ENCODE data around the gene ACTRT2.

ACTRT2 gene

DNA sequence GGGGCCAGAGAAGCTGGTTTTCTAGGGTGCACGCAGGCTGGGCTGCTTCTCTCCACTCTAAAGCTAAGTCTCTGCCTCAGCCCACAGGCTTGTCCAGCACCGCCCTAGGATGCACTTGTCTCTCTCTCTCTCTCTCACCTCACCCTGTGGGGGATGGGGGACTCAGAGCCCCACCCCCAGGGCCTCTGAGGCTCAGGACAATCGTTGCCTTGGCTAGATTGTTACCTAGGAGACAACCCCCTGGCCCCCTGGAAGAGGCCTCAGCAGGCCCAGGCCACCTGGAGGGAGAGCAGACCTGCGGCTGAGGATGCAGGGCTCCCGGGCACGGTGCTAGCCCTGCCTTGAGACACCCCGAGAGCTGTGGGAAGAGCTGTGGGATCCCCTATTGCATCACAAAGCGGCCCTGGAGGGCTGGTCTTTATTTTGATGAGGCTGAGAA, at the start of gene ACTRT2:
Gene ACTRT2 (plus strand): TSS at position 235 of the 439 bp plus-strand sequence. CDS start 220 bp downstream, outside the sequence.
- no peak for DNase-seq (ENCODE audit: low read depth)

DNA sequence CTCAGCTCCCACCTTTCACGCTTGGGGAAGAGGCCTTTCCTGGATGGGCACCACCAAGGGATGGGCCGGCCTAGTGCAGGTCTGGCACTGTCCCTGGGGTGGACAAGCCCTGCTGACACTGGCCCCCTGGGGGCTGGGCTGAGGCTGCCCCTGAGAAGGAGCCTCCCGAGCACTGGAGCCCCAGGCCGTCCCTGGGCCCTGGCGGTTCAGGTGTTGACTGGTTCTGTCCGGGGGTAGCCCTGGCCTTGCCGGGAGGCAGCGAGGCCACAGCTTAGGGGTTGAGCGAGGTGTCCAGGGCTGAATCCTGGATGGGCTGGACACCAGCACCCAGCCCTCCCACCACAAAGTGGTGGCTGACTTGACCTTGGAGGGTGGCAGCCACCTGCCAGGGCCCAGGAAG, 49.7 kb upstream of the ACTRT2 start:
- no peak for DNase-seq (ENCODE audit: low read depth)

DNA sequence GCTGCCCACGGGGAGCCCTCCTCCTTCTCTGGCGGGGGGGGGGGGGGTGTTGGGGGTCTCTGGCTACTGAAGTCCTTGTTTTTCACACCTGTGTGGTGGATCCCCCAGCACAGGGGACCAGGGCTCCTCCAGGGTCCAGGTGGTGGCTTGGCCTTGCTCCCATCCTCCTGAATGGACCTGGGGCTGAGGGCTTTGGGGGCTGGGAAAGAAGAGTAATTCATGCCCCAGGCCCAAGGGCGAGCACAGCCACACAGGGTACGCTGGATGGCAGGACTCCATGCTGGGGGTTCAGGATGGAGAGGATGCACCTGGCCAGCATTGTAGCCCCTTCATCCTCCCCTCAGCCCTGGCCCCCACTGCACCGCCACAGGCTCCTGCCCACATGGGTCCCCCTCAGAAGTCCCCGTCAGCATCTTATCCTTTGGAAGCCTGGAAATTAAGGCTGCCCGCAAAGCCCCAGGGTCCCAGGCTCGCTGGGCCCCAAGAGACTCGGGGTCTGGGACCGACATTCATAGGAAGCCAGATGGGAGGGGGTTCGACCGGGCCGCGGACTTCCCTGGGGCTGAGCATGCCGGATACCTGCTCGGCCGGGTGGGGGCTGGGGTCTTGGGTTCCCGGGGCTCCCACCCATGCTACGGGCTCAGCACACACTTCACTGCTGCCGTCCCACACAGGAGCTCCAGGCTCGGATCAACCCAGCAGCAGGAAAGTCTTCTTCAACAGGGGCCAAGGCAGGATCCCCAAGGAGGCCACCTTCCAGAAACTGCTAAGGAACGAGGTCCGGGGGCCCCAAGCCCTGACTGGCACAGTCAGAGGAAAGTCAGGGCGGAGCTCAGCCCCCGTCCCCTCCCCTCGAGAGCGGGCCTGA, 49.0 kb upstream of the ACTRT2 start:
- DNase-seq (ENCODE audit: low read depth) = no peak

DNA sequence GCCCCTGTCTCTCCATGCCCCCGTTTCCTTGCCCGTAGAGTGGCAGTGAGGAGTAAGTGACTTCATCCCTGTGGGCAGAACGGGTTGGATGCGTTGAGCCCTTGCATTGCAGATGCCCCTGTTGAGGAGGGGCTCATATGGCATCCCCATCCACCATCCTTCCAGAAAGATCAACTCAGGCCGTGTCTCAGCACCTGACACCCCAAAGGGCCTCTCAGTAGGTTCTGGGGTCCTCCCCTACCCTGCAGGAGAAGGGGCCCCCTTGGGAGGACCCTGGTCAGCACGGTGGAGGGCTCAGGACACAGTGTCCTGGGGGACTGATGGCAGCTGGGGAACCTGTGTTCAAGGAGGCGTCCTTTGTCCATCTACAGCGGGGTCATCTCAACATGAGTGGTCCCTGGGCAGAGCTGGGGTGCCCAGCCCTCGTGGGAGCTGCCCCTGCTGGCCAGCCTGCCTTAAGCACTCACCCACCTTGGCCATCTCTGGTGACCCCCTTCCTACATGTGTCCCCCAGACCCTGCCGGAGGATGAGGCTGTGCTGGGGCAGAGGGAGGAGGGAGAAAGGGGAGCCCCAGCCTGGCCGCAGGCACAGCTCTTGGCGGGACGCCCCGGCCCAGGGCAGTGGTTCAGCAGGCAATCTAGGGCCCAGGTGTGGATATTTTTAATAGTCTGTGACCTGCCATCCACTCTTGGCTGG, 48.2 kb upstream of the ACTRT2 start:
- DNase-seq (ENCODE audit: low read depth) = no peak

DNA sequence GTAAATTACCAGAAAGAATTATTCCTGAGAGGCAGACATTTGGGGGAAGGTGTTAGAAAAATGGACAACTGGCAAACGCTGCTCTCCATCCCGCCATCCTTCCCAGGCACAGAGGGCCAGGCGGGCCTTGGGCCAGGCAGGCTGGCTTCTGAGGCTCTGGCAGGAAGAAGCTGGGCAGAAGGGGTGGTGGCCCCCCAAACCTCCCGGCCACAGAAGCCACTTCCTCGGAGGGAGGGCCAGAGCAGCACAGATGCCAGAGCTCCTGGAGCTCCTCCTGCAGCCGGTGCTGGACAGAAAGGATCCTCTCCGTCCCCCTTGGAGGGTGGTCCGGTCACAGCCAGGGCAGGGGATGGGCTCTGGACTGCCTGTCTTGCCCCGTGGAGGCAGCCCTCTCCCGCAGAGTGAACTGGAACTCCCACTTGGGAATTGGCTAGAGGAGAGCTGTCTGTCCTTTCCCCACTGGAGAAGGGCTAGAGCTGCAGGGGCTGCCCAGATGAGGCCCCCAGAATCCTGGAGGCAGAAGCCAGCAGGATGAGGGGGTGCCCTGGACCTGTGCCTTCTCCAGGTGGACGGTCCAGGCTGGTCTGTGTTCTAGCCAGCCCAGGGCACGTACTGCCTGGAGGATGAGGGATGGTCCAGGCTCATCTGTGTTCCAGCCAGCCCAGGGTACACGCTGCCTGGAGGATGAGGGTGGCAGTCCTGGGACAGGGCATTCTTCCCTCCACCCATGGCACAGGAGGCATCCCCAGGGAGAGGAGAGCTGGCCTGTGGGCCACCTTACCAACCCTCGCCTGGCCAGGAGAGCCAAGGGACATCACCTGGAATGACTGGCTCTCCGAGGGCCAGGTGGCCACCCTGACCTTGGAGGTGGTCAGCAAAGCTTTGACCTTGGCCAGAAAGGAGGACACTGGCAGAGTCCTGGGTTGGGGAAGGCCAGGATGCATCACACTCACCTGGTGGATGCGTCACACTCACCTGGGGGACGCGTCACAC, 47.4 kb upstream of the ACTRT2 start:
- DNase-seq (ENCODE audit: low read depth) = no peak

DNA sequence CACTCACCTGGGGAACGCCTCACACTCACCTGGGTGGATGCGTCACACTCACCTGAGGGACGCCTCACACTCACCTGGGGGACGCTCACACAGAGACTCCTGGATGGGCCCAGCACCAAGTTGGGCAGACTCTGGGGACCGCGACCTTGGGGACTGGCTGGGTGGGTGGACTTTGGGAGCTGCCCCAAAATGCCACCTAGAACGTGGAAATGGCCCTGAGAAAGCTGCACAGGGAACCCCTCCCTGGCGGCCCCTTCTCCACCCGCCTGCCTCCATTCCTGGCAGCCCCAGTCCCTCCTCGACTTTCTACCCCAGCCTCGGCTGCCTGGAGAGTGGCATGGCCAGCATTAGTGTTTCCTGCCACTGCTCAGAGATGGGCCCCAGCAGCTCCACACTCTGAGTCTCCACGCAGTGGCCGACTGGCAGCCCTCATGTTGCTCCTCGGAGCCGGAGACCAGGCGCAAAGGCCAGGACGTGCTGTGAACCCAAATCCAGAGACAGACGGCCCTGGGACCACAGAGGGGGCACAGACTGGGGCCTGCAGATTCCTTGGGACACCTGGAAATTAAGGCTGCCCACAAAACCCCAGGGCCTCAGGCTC, 46.5 kb upstream of the ACTRT2 start:
- no peak for DNase-seq (ENCODE audit: low read depth)

DNA sequence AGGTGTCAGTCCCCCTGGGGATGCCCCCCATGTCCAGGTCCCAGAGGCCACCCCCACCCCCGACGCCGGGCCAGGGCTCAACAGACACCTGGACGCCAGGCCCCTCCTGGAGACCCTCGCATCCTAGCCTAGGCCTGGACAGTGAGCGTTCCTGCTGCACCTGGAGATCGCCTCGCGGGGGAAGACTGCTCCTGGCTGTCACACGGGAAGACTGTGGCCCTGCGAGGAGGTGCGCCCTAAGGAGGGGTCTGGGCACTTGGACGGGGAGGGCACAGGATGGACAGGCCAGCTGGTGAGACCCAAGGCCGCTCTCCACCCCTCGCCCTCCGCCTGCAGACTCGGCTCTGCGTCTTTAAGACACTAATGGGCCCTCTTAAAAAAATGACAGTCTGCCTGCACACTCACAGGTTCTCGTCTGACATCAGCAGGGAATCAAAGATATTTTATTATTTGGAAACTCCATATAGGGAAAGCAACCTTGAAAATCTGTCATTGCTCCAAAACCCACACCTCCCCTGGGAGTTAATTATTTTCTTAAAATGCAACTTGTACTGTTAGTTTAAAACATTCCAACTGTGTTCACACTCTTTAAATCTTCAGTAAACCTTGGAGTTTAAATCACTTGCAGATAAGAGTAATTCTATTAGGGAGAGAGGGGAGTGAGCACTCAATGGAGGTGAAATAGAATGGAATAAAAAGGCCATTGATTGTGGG, 45.6 kb upstream of the ACTRT2 start:
- DNase-seq (ENCODE audit: low read depth) = no peak

DNA sequence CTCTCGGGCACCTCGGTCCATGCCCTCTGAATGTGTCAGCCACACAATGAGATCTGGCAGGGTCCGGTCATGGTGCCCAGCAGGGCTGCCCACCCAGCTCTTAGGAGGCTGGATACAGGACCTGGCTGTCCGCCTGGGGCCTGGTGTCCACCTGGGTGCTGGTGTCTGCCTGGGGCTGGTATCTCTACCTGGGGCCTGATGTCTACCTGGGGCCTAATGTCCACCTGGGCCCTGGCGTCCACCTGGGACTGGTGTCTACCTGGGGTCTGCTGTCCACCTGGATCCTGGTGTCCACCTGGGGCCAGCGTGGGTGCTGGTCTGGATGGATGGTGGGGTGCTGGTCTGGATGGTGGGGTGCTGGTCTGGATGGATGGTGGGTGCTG, 45.1 kb upstream of the ACTRT2 start:
- no peak for DNase-seq (ENCODE audit: low read depth)

DNA sequence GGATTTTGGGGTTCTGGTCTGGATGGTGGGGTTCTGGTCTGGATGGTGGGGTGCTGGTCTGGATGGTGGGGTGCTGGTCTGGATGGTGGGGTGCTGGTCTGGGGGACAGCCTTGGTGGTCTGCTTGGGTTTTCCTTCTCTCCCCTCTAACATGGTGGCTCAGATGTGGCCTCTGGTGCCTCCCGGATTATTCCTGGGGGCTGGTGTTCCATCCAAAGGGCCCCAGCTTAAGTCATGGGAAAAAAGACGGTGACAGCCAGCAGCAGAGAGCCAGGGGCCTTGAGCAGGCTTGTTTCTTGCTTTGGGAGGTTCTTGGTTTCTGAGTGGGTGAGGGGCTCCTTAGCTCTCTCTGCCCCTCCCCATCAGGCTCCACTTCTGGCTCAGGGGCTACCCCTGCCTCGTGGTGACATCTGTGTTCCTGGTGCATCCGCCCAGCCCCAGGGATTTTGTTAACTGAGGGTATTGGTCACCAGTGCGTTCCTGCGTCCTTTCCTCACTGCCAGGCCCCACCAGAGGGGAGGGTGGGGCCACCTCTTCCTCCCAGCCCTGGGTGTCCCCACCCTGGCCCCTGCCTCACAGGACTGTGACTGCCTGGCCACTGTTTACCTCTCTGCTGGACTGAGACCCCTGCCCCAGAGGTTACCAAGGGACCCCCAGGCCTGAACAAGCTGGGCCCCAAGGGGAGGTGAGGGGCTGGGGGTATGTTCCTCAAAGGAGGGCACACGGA, 43.2 kb upstream of the ACTRT2 start:
- no peak for DNase-seq (ENCODE audit: low read depth)

DNA sequence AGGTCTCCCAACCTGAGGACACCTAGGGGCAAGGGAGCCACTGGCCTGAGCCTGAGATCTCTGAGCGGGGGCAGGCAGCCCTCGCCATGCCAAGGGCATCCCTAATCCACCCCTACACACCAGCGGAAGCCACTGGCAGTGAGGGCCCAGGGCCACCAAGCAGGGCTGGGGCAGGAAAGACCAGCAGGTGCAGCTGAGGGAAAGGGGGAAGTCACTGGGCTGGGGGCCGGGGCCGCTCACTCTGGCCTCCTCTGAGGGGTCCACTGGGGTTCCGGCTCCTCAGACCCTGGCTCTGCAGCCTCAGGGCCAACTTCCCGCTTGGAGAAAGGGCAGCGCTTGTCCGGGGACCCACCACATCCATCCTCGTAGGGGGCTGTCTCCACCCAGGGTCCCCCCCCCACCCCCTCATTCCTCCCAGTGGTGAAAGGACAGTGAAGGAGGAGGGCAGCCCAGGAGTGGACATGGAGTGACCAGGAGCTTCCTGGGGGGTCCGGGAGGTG, 42.5 kb upstream of the ACTRT2 start:
- DNase-seq (ENCODE audit: low read depth) = no peak

DNA sequence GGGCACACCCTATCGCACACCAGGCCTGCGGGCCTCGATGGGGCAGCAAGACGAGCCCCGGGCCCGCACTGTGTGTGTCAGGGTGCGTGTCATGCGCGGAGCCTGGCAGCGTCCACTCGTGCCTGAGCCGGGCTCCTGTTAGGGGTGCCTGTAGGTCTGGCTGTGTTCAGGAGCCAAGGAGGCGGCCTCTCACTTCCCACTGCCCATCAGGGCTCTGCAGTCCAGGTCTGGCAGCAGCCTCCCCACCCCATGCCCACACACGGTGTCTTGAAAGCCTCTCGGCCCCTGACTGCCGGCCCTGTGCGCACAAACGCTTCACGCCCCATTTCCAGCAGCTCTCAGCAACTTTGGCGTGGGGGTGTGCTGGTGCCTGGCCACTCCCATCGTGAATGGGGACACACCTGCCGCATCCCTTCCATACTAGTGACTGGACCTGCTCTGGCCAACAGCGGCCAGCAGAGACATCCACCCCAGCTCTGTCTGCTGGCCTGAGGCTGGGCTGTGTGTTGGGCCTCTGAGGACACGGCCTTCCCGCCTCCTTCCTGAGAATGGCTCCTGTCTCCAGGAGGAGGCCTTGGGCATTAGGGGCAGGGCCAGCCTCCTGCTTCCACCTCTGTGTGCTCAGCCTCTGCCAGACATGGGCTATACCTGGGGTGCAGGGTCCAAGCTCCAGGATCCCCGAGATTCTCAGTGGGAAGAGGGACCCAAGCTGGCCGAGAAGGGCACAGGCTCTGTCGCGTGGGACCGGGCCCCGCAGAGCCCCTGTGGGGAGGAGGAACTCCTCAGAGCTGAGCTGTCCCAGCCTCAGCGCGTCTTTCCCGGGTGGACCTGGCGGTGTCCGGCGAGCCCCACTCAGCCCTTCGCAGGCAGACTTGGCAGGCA, 41.8 kb upstream of the ACTRT2 start:
- DNase-seq (ENCODE audit: low read depth) = no peak

DNA sequence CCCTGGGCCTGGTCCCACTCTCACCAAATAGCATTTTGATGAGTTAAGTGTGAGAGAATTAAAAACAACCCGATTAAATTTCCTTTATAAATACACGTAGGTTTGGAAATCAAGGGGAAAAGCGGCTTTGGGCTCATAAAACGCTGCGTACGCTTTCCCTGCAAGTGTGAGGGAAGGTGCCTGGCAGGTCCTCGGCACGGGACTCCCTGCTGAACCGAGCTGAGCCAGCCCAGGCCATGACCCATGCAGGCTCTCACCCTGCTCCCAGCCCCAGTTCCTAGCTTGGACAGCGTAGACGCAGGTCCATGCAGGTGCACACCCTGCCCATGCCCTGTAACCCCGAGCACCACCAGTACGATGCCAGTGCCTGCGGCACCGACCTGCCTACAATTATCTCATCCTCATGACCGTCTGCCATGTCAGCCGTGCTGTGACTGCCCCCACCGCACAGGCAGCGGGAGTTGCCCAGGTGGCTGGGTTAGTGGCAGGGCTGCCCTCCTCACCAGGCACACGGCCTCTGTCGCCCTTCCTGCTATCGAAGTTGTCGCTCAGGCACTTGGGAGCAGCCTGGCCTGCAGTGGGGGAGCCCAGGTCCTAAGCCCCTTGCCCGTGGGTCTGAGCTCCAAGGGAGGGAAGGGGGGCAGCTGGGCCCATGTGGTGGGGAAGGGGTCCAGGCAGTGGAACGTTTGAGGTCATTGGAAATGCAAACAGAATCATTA, 41.0 kb upstream of the ACTRT2 start:
- no peak for DNase-seq (ENCODE audit: low read depth)

DNA sequence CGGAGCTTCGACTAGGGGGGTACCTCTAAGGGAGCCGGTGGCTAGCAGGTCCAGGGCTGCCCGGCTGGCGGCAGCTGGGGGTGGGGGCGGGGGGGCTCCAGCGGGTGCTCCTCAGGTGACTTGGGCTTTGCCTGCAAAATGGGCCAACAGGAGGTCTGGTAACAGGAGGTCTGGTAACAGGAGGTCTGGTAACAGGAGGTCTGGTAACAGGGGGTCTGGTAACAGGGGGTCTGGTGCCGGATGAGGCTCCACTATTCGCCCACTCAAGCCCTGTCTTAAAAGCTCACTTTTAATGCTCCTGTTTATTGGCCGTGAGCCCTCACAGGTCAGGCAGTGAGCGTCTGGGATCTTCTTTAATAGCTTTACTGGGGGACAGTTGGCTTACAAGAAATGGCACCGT, 40.4 kb upstream of the ACTRT2 start:
- DNase-seq (ENCODE audit: low read depth) = no peak

DNA sequence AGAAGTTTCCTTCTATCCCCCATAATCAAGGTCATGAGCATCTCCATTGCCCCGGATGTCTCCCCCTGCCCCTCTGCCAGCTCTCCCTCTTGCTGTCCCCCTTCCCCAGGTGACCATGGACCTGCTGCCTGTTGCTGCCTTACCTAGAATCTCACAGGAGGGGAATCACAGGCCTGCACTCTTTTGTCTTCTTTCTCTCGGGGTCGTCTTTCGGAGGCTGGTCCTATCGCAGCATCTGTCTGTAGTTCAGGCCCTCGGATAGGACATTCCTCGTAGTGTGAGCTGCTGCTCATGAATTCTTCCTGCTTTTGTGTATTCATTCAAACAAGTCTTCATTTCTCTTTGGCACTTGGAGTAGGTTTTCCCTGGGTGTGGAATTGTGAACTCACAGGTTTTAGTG, 39.9 kb upstream of the ACTRT2 start:
- no peak for DNase-seq (ENCODE audit: low read depth)

DNA sequence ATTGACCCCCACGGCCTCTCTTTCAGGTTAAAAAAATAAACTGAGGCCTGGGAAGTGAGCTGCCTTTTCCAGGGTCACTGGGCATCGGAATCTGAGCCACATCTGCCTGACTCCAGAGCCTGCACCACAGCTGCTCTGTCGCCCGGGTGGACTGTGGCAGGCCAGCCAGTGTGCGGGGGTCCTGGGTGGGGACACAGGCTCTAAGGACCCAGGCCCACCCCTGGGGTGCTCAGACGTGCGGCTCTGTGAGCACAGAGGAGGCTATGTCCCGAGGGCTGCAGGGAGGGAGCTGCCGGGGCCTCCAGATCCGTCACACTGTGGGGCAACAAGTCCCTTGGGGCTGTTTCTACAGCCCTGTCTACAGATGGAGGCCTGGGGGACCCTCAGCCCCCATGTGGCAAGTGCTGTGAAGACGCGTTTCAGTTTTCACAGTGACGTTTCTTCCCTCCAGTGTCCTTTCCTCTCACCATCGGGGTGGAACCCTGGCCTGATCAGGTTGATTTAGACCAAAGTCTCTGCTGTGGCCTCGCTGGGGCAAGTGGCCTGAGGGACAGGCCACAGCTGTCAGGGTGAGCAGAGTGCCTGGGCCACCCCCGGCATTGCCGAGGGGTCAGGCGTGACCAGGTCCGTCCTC, 39.2 kb upstream of the ACTRT2 start:
- DNase-seq (ENCODE audit: low read depth) = no peak

DNA sequence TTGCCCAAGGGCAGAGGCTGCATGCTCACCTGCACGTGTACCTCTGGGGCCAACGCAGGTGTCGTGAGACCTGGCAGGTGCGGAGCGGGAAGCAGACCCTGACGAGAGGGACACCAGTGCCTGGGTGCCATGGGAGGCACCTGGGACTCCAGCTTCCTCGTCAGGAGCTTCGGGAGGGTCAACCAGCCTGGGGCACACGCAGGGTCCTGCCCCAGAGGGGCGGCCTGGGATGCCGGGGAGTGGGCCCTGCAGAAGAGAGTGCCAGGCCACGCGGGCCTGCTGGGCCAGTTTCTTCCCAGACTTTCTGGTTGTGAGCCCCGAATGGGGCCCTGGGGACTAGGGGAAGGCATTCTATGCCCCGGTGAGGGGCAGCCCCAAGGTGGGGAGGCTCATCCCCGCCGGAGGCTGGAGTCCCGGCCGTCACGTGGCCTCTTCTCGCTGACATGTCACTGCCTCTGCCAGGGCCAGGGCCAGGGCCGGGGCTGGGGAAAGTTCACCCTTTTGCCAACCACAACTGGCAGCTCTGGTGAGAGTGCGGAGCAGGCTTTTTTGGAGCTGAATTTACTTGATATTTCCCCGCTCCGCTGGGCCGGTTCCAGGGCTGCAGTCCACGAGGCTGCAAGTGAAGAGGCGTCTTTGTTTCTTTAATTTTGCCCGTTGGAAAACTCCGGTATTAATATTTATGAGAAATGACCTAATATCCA, 38.5 kb upstream of the ACTRT2 start:
- DNase-seq (ENCODE audit: low read depth) = no peak

DNA sequence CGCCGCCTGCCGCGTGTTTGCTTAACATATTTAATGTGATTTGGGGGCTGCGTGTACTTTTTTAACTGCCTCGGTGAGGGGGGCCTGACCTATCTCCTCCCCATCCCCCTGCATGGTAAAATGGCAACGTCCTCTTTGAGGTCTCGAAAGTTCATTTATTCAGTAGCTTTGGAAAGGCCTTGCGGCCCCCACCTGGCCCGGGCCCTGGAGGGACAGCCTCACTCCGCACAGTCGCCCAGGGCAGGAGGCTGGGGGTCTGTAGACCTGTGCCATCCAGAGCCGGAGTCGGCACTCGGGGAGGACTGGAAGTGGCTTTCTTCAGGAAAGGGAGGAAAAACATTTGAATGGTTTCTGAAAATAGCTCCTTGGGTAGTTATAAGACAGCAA, 38.0 kb upstream of the ACTRT2 start:
- DNase-seq (ENCODE audit: low read depth) = no peak
